IPS-18c (cell line): Measurements from ENCODE around the gene RPTOR.
A peak's percentile ranks its signal among the peaks of the same experiment; 100 is the strongest.

Source experiments
- H3K4me3 ChIP-seq: 2 replicates; pipeline ENCODE4 v1.7.0; 2013; ENCODE audit warnings: low read depth, mild to moderate bottlenecking, low read length, moderate library complexity; ENCODE audit not compliant: insufficient read depth
- H3K9me3 ChIP-seq: one replicate; pipeline ENCODE4 v1.6.1; 2013; ENCODE audit warnings: mild to moderate bottlenecking, low read length, moderate library complexity; ENCODE audit not compliant: control insufficient read depth, insufficient read depth

Gene RPTOR

GRCh38 chr17:80832266-80832676 is 287.6 kb downstream of the RPTOR start:
- Histone ChIP-seq H3K4me3 (no peak overlapping the region), H3K9me3 (no peaks in the 10 kb centered on the region)

- Histone ChIP-seq H3K9me3 (no peaks in the 10 kb centered on the region), H3K4me3 (peak overlapping the region; percentile 40; the same call in 1 of the 2 replicates)
Observed at GRCh38 chr17:80832888-80833583, 288.4 kb downstream of the RPTOR start.

GRCh38 chr17:80833952-80834892 is 289.6 kb downstream of the RPTOR start:
- H3K4me3 ChIP-seq: no peak overlapping the region
- no peaks in the 10 kb centered on the region for H3K9me3 ChIP-seq

- Histone ChIP-seq H3K9me3 (no peaks in the 10 kb centered on the region), H3K4me3 (no peak overlapping the region)
Observed at GRCh38 chr17:80834893-80835275, 290.2 kb downstream of the RPTOR start.

GRCh38 chr17:80835816-80836657 is 291.4 kb downstream of the RPTOR start:
- Histone ChIP-seq H3K4me3 (no peak overlapping the region), H3K9me3 (no peaks in the 10 kb centered on the region)

GRCh38 chr17:80836658-80836965 is 292.0 kb downstream of the RPTOR start:
- Histone ChIP-seq H3K4me3 (no peak overlapping the region), H3K9me3 (no peaks in the 10 kb centered on the region)

GRCh38 chr17:80836971-80837481 is 292.4 kb downstream of the RPTOR start:
- Histone ChIP-seq H3K4me3 (no peak overlapping the region), H3K9me3 (no peaks in the 10 kb centered on the region)

GRCh38 chr17:80837711-80838110 is 293.1 kb downstream of the RPTOR start:
- Histone ChIP-seq H3K4me3 (no peak overlapping the region), H3K9me3 (no peaks in the 10 kb centered on the region)

- H3K4me3 ChIP-seq: no peak overlapping the region
- H3K9me3 ChIP-seq: no peaks in the 10 kb centered on the region
Observed at GRCh38 chr17:80838311-80839025, 293.8 kb downstream of the RPTOR start.

- H3K4me3 ChIP-seq: no peak overlapping the region
- no peaks in the 10 kb centered on the region for H3K9me3 ChIP-seq
Observed at GRCh38 chr17:80839026-80839345, 294.3 kb downstream of the RPTOR start.

GRCh38 chr17:80839511-80839941 is 294.9 kb downstream of the RPTOR start:
- no peaks in the 10 kb centered on the region for H3K9me3 ChIP-seq
- no peak overlapping the region for H3K4me3 ChIP-seq

GRCh38 chr17:80839970-80840369 is 295.3 kb downstream of the RPTOR start:
- Histone ChIP-seq H3K9me3 (no peaks in the 10 kb centered on the region), H3K4me3 (no peak overlapping the region)

- H3K9me3 ChIP-seq: no peaks in the 10 kb centered on the region
- H3K4me3 ChIP-seq: no peak overlapping the region
Observed at GRCh38 chr17:80842456-80843013, 297.9 kb downstream of the RPTOR start.

- Histone ChIP-seq H3K4me3 (no peak overlapping the region), H3K9me3 (no peaks in the 10 kb centered on the region)
Observed at GRCh38 chr17:80843741-80844156, 299.1 kb downstream of the RPTOR start.

- Histone ChIP-seq H3K9me3 (no peaks in the 10 kb centered on the region), H3K4me3 (no peak overlapping the region)
Observed at GRCh38 chr17:80844418-80844990, 299.9 kb downstream of the RPTOR start.

GRCh38 chr17:80845069-80845862 is 300.6 kb downstream of the RPTOR start:
- Histone ChIP-seq H3K9me3 (no peaks in the 10 kb centered on the region), H3K4me3 (no peak overlapping the region)
